Measurements from ENCODE around the gene PTH2R.

- TF ChIP-seq POLR2A (IDR thresholded peaks at IDR 0.05) (no peak), CTCF (IDR thresholded peaks at IDR 0.05) (no peak)
These were observed 16.7 kb upstream of the PTH2R start for GRCh38 chr2:208389940-208390339.

Measured in right lobe of liver (tissue), 4 donors.